ENCODE results near the gene ABHD16B.

ABHD16B gene

DNA sequence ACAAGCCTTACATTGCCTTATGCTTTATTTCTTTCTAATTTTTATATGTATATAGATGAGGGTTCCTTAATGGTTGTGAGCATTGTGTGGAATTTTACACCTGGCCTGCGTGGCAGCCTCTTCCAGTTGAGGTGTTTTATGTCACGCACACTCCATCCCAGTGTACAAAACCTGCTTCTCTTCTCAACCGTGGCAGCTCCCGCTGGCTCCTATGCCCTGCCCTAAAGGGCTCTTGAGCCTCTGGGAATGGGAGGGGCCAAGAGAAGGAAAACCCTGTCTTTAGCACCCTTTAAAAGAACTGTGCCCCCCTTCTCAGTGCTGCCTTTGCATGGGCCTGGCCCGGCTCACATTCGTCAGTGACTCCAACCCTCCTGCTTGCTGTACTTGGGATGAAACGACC lies 29.3 kb downstream of the ABHD16B start:
- TF ChIP-seq FOXM1 (IDR thresholded peaks at IDR 0.05; ENCODE audit: borderline replicate concordance, low read depth): no peak
- no peak for TF ChIP-seq TCF12 (IDR thresholded peaks at IDR 0.05; ENCODE audit: low read depth)
- TF ChIP-seq TEAD4 (IDR thresholded peaks at IDR 0.05): no peak
- TF ChIP-seq CEBPB (IDR thresholded peaks at IDR 0.05): no peak

GRCh38 chr20:63891061-63892002 lies 30.0 kb downstream of the ABHD16B start:
- no peak for TF ChIP-seq ZBTB7A (IDR thresholded peaks at IDR 0.05; ENCODE audit: low read depth)
- no peak for TF ChIP-seq YY1 (IDR thresholded peaks at IDR 0.05; ENCODE audit: low read depth)
- no peak for TF ChIP-seq NFIC (IDR thresholded peaks at IDR 0.05)
- TF ChIP-seq RAD21 (IDR thresholded peaks at IDR 0.05; ENCODE audit: low read depth): no peak
- no peak for TF ChIP-seq CEBPB (IDR thresholded peaks at IDR 0.05)
- no peak for TF ChIP-seq REST (IDR thresholded peaks at IDR 0.05; ENCODE audit: low read depth)
- no peak for TF ChIP-seq TCF12 (IDR thresholded peaks at IDR 0.05; ENCODE audit: low read depth)
- TF ChIP-seq, protein P1, sequence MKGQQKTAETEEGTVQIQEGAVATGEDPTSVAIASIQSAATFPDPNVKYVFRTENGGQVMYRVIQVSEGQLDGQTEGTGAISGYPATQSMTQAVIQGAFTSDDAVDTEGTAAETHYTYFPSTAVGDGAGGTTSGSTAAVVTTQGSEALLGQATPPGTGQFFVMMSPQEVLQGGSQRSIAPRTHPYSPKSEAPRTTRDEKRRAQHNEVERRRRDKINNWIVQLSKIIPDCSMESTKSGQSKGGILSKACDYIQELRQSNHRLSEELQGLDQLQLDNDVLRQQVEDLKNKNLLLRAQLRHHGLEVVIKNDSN (IDR thresholded peaks at IDR 0.05): no peak

DNA sequence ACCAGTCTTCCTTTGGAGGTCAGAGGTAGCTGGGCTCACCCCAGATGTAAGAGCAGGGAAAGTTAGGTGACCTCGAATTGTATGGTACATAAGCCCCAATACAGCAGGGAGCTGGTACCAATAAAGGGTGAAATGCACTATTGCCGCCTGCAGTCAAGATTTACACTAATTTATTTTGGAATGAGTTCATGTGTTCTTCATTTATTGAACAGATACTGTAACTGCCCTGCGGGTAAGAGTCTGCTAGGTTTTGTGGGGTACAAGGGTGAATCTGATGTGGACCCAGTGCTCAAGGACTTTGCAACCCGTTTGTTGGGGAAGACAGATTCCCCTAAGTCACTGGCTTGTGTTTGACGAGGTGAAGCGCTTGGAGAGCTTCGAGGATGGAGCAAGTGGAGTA lies 31.1 kb downstream of the ABHD16B start:
- TF ChIP-seq CREB1 (IDR thresholded peaks at IDR 0.05; ENCODE audit: low read depth) (no peak), CEBPB (IDR thresholded peaks at IDR 0.05) (no peak), TEAD4 (IDR thresholded peaks at IDR 0.05) (no peak), RAD21 (IDR thresholded peaks at IDR 0.05; ENCODE audit: low read depth) (no peak), EGR1 (IDR thresholded peaks at IDR 0.05) (no peak), TAF1 (IDR thresholded peaks at IDR 0.05; ENCODE audit: low read depth) (no peak), EP300 (IDR thresholded peaks at IDR 0.05; ENCODE audit: borderline replicate concordance) (no peak), REST (IDR thresholded peaks at IDR 0.05; ENCODE audit: low read depth) (no peak), ZBTB7A (IDR thresholded peaks at IDR 0.05; ENCODE audit: low read depth) (no peak), NFIC (IDR thresholded peaks at IDR 0.05) (no peak), TCF12 (IDR thresholded peaks at IDR 0.05; ENCODE audit: low read depth) (no peak), YY1 (IDR thresholded peaks at IDR 0.05; ENCODE audit: low read depth) (no peak), FOXM1 (IDR thresholded peaks at IDR 0.05; ENCODE audit: borderline replicate concordance, low read depth) (no peak)
- TF ChIP-seq, protein P1 (IDR thresholded peaks at IDR 0.05): no peak
- TF ChIP-seq, protein P2, sequence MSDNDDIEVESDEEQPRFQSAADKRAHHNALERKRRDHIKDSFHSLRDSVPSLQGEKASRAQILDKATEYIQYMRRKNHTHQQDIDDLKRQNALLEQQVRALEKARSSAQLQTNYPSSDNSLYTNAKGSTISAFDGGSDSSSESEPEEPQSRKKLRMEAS (IDR thresholded peaks at IDR 0.05): no peak

DNA sequence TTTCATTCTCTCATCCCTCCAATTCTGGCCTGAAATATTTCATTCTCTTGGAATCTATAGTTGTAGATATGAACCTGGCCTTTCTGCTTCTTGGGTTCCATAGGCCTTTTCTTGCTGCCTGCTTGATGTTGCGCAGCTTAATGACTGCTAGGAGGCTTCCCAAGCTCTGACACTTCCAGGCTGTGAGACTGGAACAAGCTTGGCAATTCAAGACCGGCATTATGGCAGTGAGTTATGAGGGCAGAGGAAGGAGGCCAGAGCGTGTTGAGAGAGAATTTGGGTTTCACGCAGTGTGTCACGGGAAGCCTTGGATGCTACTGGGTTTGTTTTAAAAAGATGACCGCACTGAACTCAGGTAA lies 32.7 kb downstream of the ABHD16B start:
- TF ChIP-seq EP300 (IDR thresholded peaks at IDR 0.05; ENCODE audit: borderline replicate concordance): no peak

DNA sequence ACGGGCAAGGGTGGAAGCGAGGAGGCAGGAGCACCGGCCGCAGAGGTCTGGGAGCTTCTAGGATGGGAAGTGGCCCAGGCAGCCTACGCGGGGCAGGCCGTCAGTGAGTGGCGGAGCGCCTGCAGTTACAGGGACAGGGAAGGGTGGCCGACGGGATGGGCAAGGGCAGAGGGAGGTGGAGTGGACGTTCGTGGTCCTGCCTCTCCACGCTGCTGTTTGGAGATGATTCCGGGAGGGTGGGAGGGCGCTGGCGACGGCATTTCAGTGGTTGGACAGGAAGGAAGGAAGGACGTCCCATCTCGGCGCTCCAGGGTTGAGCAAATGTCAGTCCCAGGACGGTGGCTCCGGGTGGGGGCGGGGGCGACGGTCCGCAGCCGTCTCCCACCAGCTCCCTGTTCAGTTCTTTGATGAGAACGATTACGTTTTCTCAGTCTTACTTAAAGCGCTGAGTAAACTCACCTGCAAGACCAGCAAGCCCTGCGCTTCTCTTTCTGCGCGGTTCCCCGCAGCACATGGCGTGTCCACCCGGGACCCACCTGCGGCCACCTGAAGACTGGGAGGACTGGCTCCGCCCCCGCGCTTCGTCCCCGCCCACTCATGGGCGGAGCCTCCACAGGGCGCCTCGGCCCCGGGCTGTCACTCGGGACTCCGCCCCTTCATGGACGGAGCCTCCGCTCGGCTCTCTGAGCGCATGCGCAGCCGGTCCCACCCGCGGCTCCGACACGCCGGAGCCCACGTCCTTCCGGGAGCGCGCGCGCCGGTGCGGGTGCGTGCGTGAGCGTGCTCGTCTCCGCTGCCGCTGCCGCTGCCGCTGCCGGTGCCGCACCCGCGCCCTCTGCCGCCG lies 33.3 kb downstream of the ABHD16B start, which contains the start of gene DNAJC5:
Gene DNAJC5 (plus strand): TSS at position 769 of the 844 bp plus-strand sequence. CDS start 33,220 bp downstream, outside the sequence.
- TF ChIP-seq FOXM1 (IDR thresholded peaks at IDR 0.05; ENCODE audit: borderline replicate concordance, low read depth): no peak
- TF ChIP-seq, protein P2 (IDR thresholded peaks at IDR 0.05): peak; percentile 89
- peak; percentile 72 for TF ChIP-seq TAF1 (IDR thresholded peaks at IDR 0.05; ENCODE audit: low read depth)
- TF ChIP-seq RAD21 (IDR thresholded peaks at IDR 0.05; ENCODE audit: low read depth): no peak
- peak; percentile 59 for TF ChIP-seq EGR1 (IDR thresholded peaks at IDR 0.05)
- TF ChIP-seq YY1 (IDR thresholded peaks at IDR 0.05; ENCODE audit: low read depth): peak; percentile 28; the same call in 1 of the 2 replicates
- TF ChIP-seq ZBTB7A (IDR thresholded peaks at IDR 0.05; ENCODE audit: low read depth): no peak
- TF ChIP-seq TCF12 (IDR thresholded peaks at IDR 0.05; ENCODE audit: low read depth): peak; percentile 45; the same call in 1 of the 2 replicates
